Thoracic aorta (tissue), 2 donors: Measurements from ENCODE around the gene BMAL1. TPM values are rescaled to one million over a fixed set of nuclear protein-coding genes. Genes with fewer than 3 reads are reported as not detected.

Experiments used
- ATAC-seq: fragments of 150-250 bp; one replicate; pipeline ENCODE4 v1.8.0; 2017; ENCODE audit warnings: low read depth; ENCODE audit not compliant: insufficient number of reproducible peaks, low FRiP score
- DNase-seq: peaks from one replicate; pipeline ENCODE4 v3.0.0-alpha.2; 2020; ENCODE audit warnings: low spot score
- H3K27ac ChIP-seq, 2 donors: fragments of 200-600 bp; sonication (generic); 1 replicate in 1 of 2; 2 replicates in 1 of 2; pipeline ENCODE4 v1.5.1; 2016; ENCODE audit warnings: mild to moderate bottlenecking in 2 of 2, moderate library complexity in 2 of 2
- H3K27me3 ChIP-seq: fragments of 200-600 bp; sonication (generic); replicated peaks from 2 replicates; pipeline ENCODE4 v1.6.0; 2016; ENCODE audit warnings: mild to moderate bottlenecking; ENCODE audit not compliant: insufficient read depth
- H3K36me3 ChIP-seq: fragments of 200-600 bp; sonication (generic); one replicate; pipeline ENCODE4 v1.5.1; 2016
- H3K4me1 ChIP-seq, 2 donors: fragments of 200-600 bp; sonication (generic); 1 replicate in 1 of 2; 2 replicates in 1 of 2; pipeline versions ENCODE4 v1.5.1 to v1.6.0; 2016; ENCODE audit warnings: low read depth in 2 of 2, mild to moderate bottlenecking in 1 of 2; ENCODE audit not compliant: control insufficient read depth in 1 of 2
- H3K4me3 ChIP-seq: fragments of 200-600 bp; sonication (generic); 2 replicates; pipeline ENCODE4 v1.5.1; 2016; ENCODE audit warnings: mild to moderate bottlenecking
- H3K9me3 ChIP-seq: fragments of 200-600 bp; sonication (generic); 2 replicates; pipeline ENCODE4 v1.5.1; 2016
- CTCF ChIP-seq: fragments of 200-600 bp; sonication (generic); IDR thresholded peaks from one replicate; pipeline ENCODE4 v1.5.1; 2019; ENCODE audit warnings: antibody characterized with exemption
- total RNA-seq, 2 donors: library from RNA; depleted of rRNA; stranded (reverse); fragments of >200 nt; gene quantifications; one replicate each; pipeline versions ENCODE4 v1.1.0 to v1.2.3, GENCODE V29; 2016

BMAL1 gene
- total RNA-seq, 2 donors from 2014 or later, result 21.8 to 40.8 TPM

- no peaks in the 10 kb centered on the region for H3K36me3 ChIP-seq
- DNase-seq, result no peak
- H3K9me3 ChIP-seq, result no peaks in the 10 kb centered on the region
- H3K27ac ChIP-seq, result peak overlapping the region; percentile 53 to 67
- no peak for ATAC-seq
- H3K4me1 ChIP-seq, result peaks cover 33 to 44% of the 10 kb centered on the region in 2 donors
- no peaks in the 10 kb centered on the region for H3K27me3 ChIP-seq
- H3K4me3 ChIP-seq, result no peak overlapping the region
- no peak for TF ChIP-seq CTCF
These were observed 38.2 kb downstream of the BMAL1 start for GRCh38 chr11:13315517-13316432.

- Histone ChIP-seq H3K27ac (peak overlapping the region; percentile 3 to 67), H3K27me3 (no peaks in the 10 kb centered on the region), H3K36me3 (no peaks in the 10 kb centered on the region), H3K4me3 (no peak overlapping the region), H3K9me3 (no peaks in the 10 kb centered on the region), H3K4me1 (peaks cover 33 to 44% of the 10 kb centered on the region in 2 donors)
- peak; percentile 50 for DNase-seq
- no peak for TF ChIP-seq CTCF
- peak; percentile 64 for ATAC-seq
These were observed 39.0 kb downstream of the BMAL1 start for GRCh38 chr11:13316528-13316961.

- ATAC-seq (no peak), DNase-seq (no peak)
- TF ChIP-seq CTCF, result no peak
- H3K36me3 ChIP-seq, result no peaks in the 10 kb centered on the region
- peak overlapping the region; percentile 35 to 67 for H3K27ac ChIP-seq
- H3K9me3 ChIP-seq, result no peaks in the 10 kb centered on the region
- H3K4me3 ChIP-seq, result no peak overlapping the region
- H3K4me1 ChIP-seq, result peaks cover 33 to 44% of the 10 kb centered on the region in 2 donors
- no peaks in the 10 kb centered on the region for H3K27me3 ChIP-seq
These were observed 39.9 kb downstream of the BMAL1 start for GRCh38 chr11:13317293-13318080.

GRCh38 chr11:13318498-13319295 lies 41.1 kb downstream of the BMAL1 start:
- peaks cover 33 to 44% of the 10 kb centered on the region in 2 donors for H3K4me1 ChIP-seq
- TF ChIP-seq CTCF, result no peak

More at GRCh38 chr11:13318498-13319295, 41.1 kb downstream of the BMAL1 start:
- Histone ChIP-seq H3K4me3 (no peak overlapping the region), H3K36me3 (no peaks in the 10 kb centered on the region), H3K27me3 (no peaks in the 10 kb centered on the region), H3K27ac (no peak overlapping the region), H3K9me3 (no peaks in the 10 kb centered on the region)
- ATAC-seq (no peak), DNase-seq (no peak)
